Psoas muscle (tissue), 8 donors: ENCODE results near the gene PPP1R37. TPM values are rescaled to one million over a fixed set of nuclear protein-coding genes. Genes with fewer than 3 reads are reported as not detected.
A peak's percentile ranks its signal among the peaks of the same experiment; 100 is the strongest.

Experiments
- ATAC-seq, 4 donors: fragments of 200-7000 bp; cut with Tn5 transposase; one replicate each; pipeline ENCODE4 v1.9.1; 2020; ENCODE audit warnings: moderate library complexity in 3 of 4, mild to moderate bottlenecking in 2 of 4
- DNase-seq, 2 donors: peaks; one replicate each; pipeline ENCODE4 v3.0.0-alpha.2; 2020
- H3K27ac ChIP-seq: fragments of 200-600 bp; one replicate; pipeline ENCODE4 v1.8.0; 2022
- H3K27me3 ChIP-seq, 3 donors: fragments of 200-600 bp in 1 of 3; one replicate each; pipeline versions ENCODE4 v1.6.1 to v1.8.0; 2013 to 2022; ENCODE audit warnings: low read length in 2 of 3, mild to moderate bottlenecking in 2 of 3, moderate library complexity in 1 of 3; ENCODE audit not compliant: insufficient read depth in 3 of 3
- H3K36me3 ChIP-seq, 2 donors: fragments of 200-600 bp in 1 of 2; one replicate each; pipeline versions ENCODE4 v1.6.1 to v1.8.0; 2013 to 2022; ENCODE audit warnings: low read depth in 1 of 2, mild to moderate bottlenecking in 1 of 2, moderate library complexity in 1 of 2; ENCODE audit not compliant: insufficient read depth in 1 of 2
- H3K4me1 ChIP-seq: fragments of 200-600 bp; one replicate; pipeline ENCODE4 v1.8.0; 2022
- H3K4me3 ChIP-seq: fragments of 200-600 bp; one replicate; pipeline ENCODE4 v1.8.0; 2022; ENCODE audit warnings: mild to moderate bottlenecking
- H3K9me3 ChIP-seq: fragments of 200-600 bp; one replicate; pipeline ENCODE4 v1.8.0; 2022
- CTCF ChIP-seq: fragments of 200-600 bp; IDR thresholded peaks from one replicate; pipeline ENCODE4 v1.8.0; 2022; ENCODE audit warnings: antibody characterized with exemption
- WGBS, 3 donors: extraction: QIAGEN DNeasy Blood & Tissue Kit; methylation state at CpG; one replicate each; pipeline versions ENCODE4 v1.1.6 to v1.1.7; 2013; 5-methylcytosine and 5-hydroxymethylcytosine counted together
- intact Hi-C, 2 donors: fragments of 100-400 bp; cut with DNase I; formaldehyde crosslinking; loops; one replicate each; pipeline versions ENCODE4 v1.11.0 to v1.14.2; 2022
- polyA plus RNA-seq, 3 donors: library from polyadenylated mRNA; stranded (reverse); fragments of 200-250 nt; gene quantifications; one replicate each; pipeline ENCODE4 v1.2.3, GENCODE V29; 2013
- total RNA-seq, 4 donors: library from RNA; stranded (reverse); fragmentation: NEBNext Ultra II Directional in 2 of 4; extraction: Animal tissue kit (Norgen Biotek cat#: 25700) in 2 of 4; gene quantifications; one replicate each; pipeline versions ENCODE4 v1.2.1 to v1.2.4, GENCODE V29; 2021 to 2023
- donor health status: healthy with polysubstance abuse.
- donor health status: DM: no; HTN: no; CAD: no; lungs with moderate emphysema.
- donor health status: Bipolar disorder and iron deficiency.
- donor health status: healthy.
- donor health status: DM: yes; HTN: yes; CAD: no.
- donor health status: DM: no; HTN: no; CAD: no.
- donor health status: DM: no; HTN: no; CAD: no.
- donor health status: DM: yes; HTN: yes; CAD: no.

The PPP1R37 gene
- total and polyA plus RNA-seq, 7 donors = 25.5 to 39.5 (median 29.3) TPM

GRCh38 chr19:45123440-45123850 lies 30.5 kb downstream of the PPP1R37 start:
- no peak for TF ChIP-seq CTCF
- no peak for DNase-seq
- no peaks in the 10 kb centered on the region for H3K36me3 ChIP-seq
- no peak overlapping the region for H3K4me3 ChIP-seq
- H3K9me3 ChIP-seq = no peaks in the 10 kb centered on the region
- intact Hi-C loops = loop anchor here in 1 of 2 donors (10.0 kb wide), 1 partner anchor 109 kb away; no protein-coding TSS in a partner anchor
- H3K4me1 ChIP-seq = peaks cover 16% of the 10 kb centered on the region
- no peaks in the 10 kb centered on the region for H3K27me3 ChIP-seq
- no peak for ATAC-seq
- WGBS, 3 donors = 60 to 62% (median 62%) methylated on average over 9 of the region's 9 CpGs
- no peak overlapping the region for H3K27ac ChIP-seq

GRCh38 chr19:45124021-45124420 lies 31.0 kb downstream of the PPP1R37 start:
- no peak for TF ChIP-seq CTCF
- Histone ChIP-seq H3K4me1 (peaks cover 11% of the 10 kb centered on the region), H3K4me3 (no peak overlapping the region), H3K27ac (no peak overlapping the region), H3K9me3 (no peaks in the 10 kb centered on the region), H3K27me3 (no peaks in the 10 kb centered on the region), H3K36me3 (no peaks in the 10 kb centered on the region)
- 83 to 84% (median 84%) methylated on average over 6 of the region's 6 CpGs for WGBS, 3 donors
- no peak for DNase-seq
- no peak for ATAC-seq
- intact Hi-C loops = loop anchor here in 1 of 2 donors (10.0 kb wide), 1 partner anchor 109 kb away; no protein-coding TSS in a partner anchor

- no peak overlapping the region for H3K4me3 ChIP-seq
- TF ChIP-seq CTCF = no peak
- H3K36me3 ChIP-seq = no peaks in the 10 kb centered on the region
- WGBS, 3 donors = 91 to 93% (median 92%) methylated on average over 9 of the region's 9 CpGs
- DNase-seq (no peak), ATAC-seq (no peak)
- no peaks in the 10 kb centered on the region for H3K9me3 ChIP-seq
- H3K27ac ChIP-seq = no peak overlapping the region
- H3K4me1 ChIP-seq = peaks cover 4% of the 10 kb centered on the region
- intact Hi-C loops = loop anchor here (5.0 to 10.0 kb wide), 2 partner anchors 33 to 111 kb away; partner anchors contain the start of gene PPP1R37 (in 1 of the 2)
- H3K27me3 ChIP-seq = no peaks in the 10 kb centered on the region
Observed at GRCh38 chr19:45125360-45125759, 32.4 kb downstream of the PPP1R37 start.

GRCh38 chr19:45125975-45126493 lies 33.1 kb downstream of the PPP1R37 start:
- 56 to 60% (median 59%) methylated on average over 12 of the region's 12 CpGs for WGBS, 3 donors
- peak; percentile 65 to 78 for DNase-seq
- peak; percentile 81 to 90 (median 88) for ATAC-seq
- peak; percentile 69 for TF ChIP-seq CTCF
- intact Hi-C loops = loop anchor here (5.0 to 10.0 kb wide), 2 partner anchors 34 to 111 kb away; partner anchors contain the start of gene PPP1R37 (in 1 of the 2)
- Histone ChIP-seq H3K9me3 (no peaks in the 10 kb centered on the region), H3K27me3 (no peaks in the 10 kb centered on the region), H3K4me3 (no peak overlapping the region), H3K4me1 (peaks cover 4% of the 10 kb centered on the region), H3K36me3 (no peaks in the 10 kb centered on the region), H3K27ac (no peak overlapping the region)
